ENCODE data around the gene HIVEP3. TPM values are rescaled to one million over a fixed set of nuclear protein-coding genes. Genes with fewer than 3 reads are reported as not detected.

Gene HIVEP3
- total RNA-seq, 1 experiment from 2014 or later = 2.8 TPM

GRCh38 chr1:41766041-41766440 is 152.7 kb downstream of the HIVEP3 start:
- H3K4me3 ChIP-seq = no peak overlapping the region
- H3K36me3 ChIP-seq = no peaks in the 10 kb centered on the region
- H3K9me3 ChIP-seq (replicated peaks) = no peaks in the 10 kb centered on the region
- no peak overlapping the region for H3K27ac ChIP-seq
- no peaks in the 10 kb centered on the region for H3K4me1 ChIP-seq
- no peak for DNase-seq
- peaks cover 8% of the 10 kb centered on the region; the same call in 1 of the 2 replicates for H3K27me3 ChIP-seq

GRCh38 chr1:41765152-41765551 is 153.6 kb downstream of the HIVEP3 start:
- H3K36me3 ChIP-seq = no peaks in the 10 kb centered on the region
- peaks cover 8% of the 10 kb centered on the region; the same call in 1 of the 2 replicates for H3K27me3 ChIP-seq
- H3K9me3 ChIP-seq (replicated peaks) = no peaks in the 10 kb centered on the region
- no peak for DNase-seq
- H3K4me3 ChIP-seq = no peak overlapping the region
- no peaks in the 10 kb centered on the region for H3K4me1 ChIP-seq
- H3K27ac ChIP-seq = no peak overlapping the region

GRCh38 chr1:41764656-41765055 is 154.1 kb downstream of the HIVEP3 start:
- Histone ChIP-seq H3K4me1 (no peaks in the 10 kb centered on the region), H3K27me3 (peaks cover 8% of the 10 kb centered on the region; the same call in 1 of the 2 replicates), H3K27ac (no peak overlapping the region), H3K36me3 (no peaks in the 10 kb centered on the region), H3K9me3 (replicated peaks) (no peaks in the 10 kb centered on the region), H3K4me3 (no peak overlapping the region)
- no peak for DNase-seq

GRCh38 chr1:41762777-41763176 is 155.9 kb downstream of the HIVEP3 start:
- Histone ChIP-seq H3K36me3 (no peaks in the 10 kb centered on the region), H3K4me1 (no peaks in the 10 kb centered on the region), H3K27me3 (peaks cover 5% of the 10 kb centered on the region; the same call in 1 of the 2 replicates), H3K4me3 (no peak overlapping the region), H3K9me3 (replicated peaks) (0 out of 2 replicates have a peak, but pooled peaks cover 3% of the 10 kb centered on the region), H3K27ac (no peak overlapping the region)
- no peak for DNase-seq

GRCh38 chr1:41762251-41762650 is 156.5 kb downstream of the HIVEP3 start:
- H3K9me3 ChIP-seq (replicated peaks) = 0 out of 2 replicates have a peak, but pooled peaks cover 3% of the 10 kb centered on the region
- H3K27ac ChIP-seq = no peak overlapping the region
- no peak for DNase-seq
- no peaks in the 10 kb centered on the region for H3K27me3 ChIP-seq
- H3K4me3 ChIP-seq = no peak overlapping the region
- H3K4me1 ChIP-seq = no peaks in the 10 kb centered on the region
- no peaks in the 10 kb centered on the region for H3K36me3 ChIP-seq

GRCh38 chr1:41758904-41759548 is 159.7 kb downstream of the HIVEP3 start:
- Histone ChIP-seq H3K4me1 (no peaks in the 10 kb centered on the region), H3K9me3 (replicated peaks) (0 out of 2 replicates have a peak, but pooled peaks cover 3% of the 10 kb centered on the region), H3K27ac (no peak overlapping the region), H3K36me3 (no peaks in the 10 kb centered on the region), H3K27me3 (no peaks in the 10 kb centered on the region), H3K4me3 (no peak overlapping the region)
- no peak for DNase-seq

GRCh38 chr1:41758500-41758899 is 160.2 kb downstream of the HIVEP3 start:
- DNase-seq = no peak
- no peak overlapping the region for H3K4me3 ChIP-seq
- H3K27ac ChIP-seq = no peak overlapping the region
- no peaks in the 10 kb centered on the region for H3K27me3 ChIP-seq
- H3K4me1 ChIP-seq = no peaks in the 10 kb centered on the region
- no peaks in the 10 kb centered on the region for H3K36me3 ChIP-seq
- 0 out of 2 replicates have a peak, but pooled peaks cover 3% of the 10 kb centered on the region for H3K9me3 ChIP-seq (replicated peaks)

- no peak for DNase-seq
- Histone ChIP-seq H3K4me1 (no peaks in the 10 kb centered on the region), H3K9me3 (replicated peaks) (0 out of 2 replicates have a peak, but pooled peaks cover 3% of the 10 kb centered on the region), H3K36me3 (no peaks in the 10 kb centered on the region), H3K4me3 (no peak overlapping the region), H3K27ac (no peak overlapping the region), H3K27me3 (no peaks in the 10 kb centered on the region)
Observed at GRCh38 chr1:41754540-41754939, 164.2 kb downstream of the HIVEP3 start.

- DNase-seq = no peak
- no peaks in the 10 kb centered on the region for H3K36me3 ChIP-seq
- H3K27me3 ChIP-seq = no peaks in the 10 kb centered on the region
- H3K4me3 ChIP-seq = no peak overlapping the region
- no peak overlapping the region for H3K27ac ChIP-seq
- H3K4me1 ChIP-seq = no peaks in the 10 kb centered on the region
- H3K9me3 ChIP-seq (replicated peaks) = no peaks in the 10 kb centered on the region
Observed at GRCh38 chr1:41752514-41753170, 166.1 kb downstream of the HIVEP3 start.

GRCh38 chr1:41751804-41752513 is 166.8 kb downstream of the HIVEP3 start:
- H3K36me3 ChIP-seq = no peaks in the 10 kb centered on the region
- H3K4me3 ChIP-seq = no peak overlapping the region
- no peak for DNase-seq
- no peaks in the 10 kb centered on the region for H3K4me1 ChIP-seq
- H3K9me3 ChIP-seq (replicated peaks) = no peaks in the 10 kb centered on the region
- no peaks in the 10 kb centered on the region for H3K27me3 ChIP-seq
- no peak overlapping the region for H3K27ac ChIP-seq

- no peak overlapping the region for H3K4me3 ChIP-seq
- H3K36me3 ChIP-seq = no peaks in the 10 kb centered on the region
- H3K27ac ChIP-seq = no peak overlapping the region
- H3K27me3 ChIP-seq = no peaks in the 10 kb centered on the region
- no peak for DNase-seq
- H3K9me3 ChIP-seq (replicated peaks) = no peaks in the 10 kb centered on the region
- no peaks in the 10 kb centered on the region for H3K4me1 ChIP-seq
Observed at GRCh38 chr1:41749991-41750745, 168.6 kb downstream of the HIVEP3 start.

GRCh38 chr1:41745022-41745421 is 173.7 kb downstream of the HIVEP3 start:
- no peak overlapping the region for H3K27ac ChIP-seq
- H3K9me3 ChIP-seq (replicated peaks) = no peaks in the 10 kb centered on the region
- H3K27me3 ChIP-seq = no peaks in the 10 kb centered on the region
- no peak for DNase-seq
- no peaks in the 10 kb centered on the region for H3K36me3 ChIP-seq
- H3K4me1 ChIP-seq = no peaks in the 10 kb centered on the region
- H3K4me3 ChIP-seq = no peak overlapping the region

GRCh38 chr1:41743366-41743765 is 175.4 kb downstream of the HIVEP3 start:
- no peak for DNase-seq
- Histone ChIP-seq H3K9me3 (replicated peaks) (no peaks in the 10 kb centered on the region), H3K27me3 (no peaks in the 10 kb centered on the region), H3K4me3 (no peak overlapping the region), H3K27ac (no peak overlapping the region), H3K4me1 (peaks cover 9% of the 10 kb centered on the region), H3K36me3 (no peaks in the 10 kb centered on the region)

- Histone ChIP-seq H3K27me3 (no peaks in the 10 kb centered on the region), H3K4me3 (no peak overlapping the region), H3K9me3 (replicated peaks) (no peaks in the 10 kb centered on the region), H3K27ac (no peak overlapping the region), H3K36me3 (no peaks in the 10 kb centered on the region), H3K4me1 (peaks cover 10% of the 10 kb centered on the region)
- DNase-seq = no peak
Observed at GRCh38 chr1:41742219-41742618, 176.5 kb downstream of the HIVEP3 start.

All from SJCRH30 (cell line).